IPS-20b (cell line): ENCODE results near the gene IQSEC1.
A peak's percentile ranks its signal among the peaks of the same experiment; 100 is the strongest.

Source experiments
- H3K27ac ChIP-seq: one replicate; pipeline ENCODE4 v1.5.1; 2013; ENCODE audit warnings: low read length
- H3K27me3 ChIP-seq: 2 replicates; pipeline ENCODE4 v1.6.1; 2013; ENCODE audit warnings: mild to moderate bottlenecking, low read length, inconsistent platforms; ENCODE audit not compliant: insufficient read depth
- H3K36me3 ChIP-seq: 2 replicates; pipeline ENCODE4 v1.6.1; 2013; ENCODE audit warnings: low read depth, mild to moderate bottlenecking, inconsistent platforms, low read length, moderate library complexity; ENCODE audit not compliant: insufficient read depth
- H3K4me1 ChIP-seq: 2 replicates; pipeline ENCODE4 v1.6.1; 2013; ENCODE audit warnings: mild to moderate bottlenecking, control low read depth, inconsistent platforms, low read length, moderate library complexity; ENCODE audit not compliant: insufficient read depth
- H3K4me3 ChIP-seq: 2 replicates; pipeline ENCODE4 v1.5.1; 2013; ENCODE audit warnings: mild to moderate bottlenecking, low read length, inconsistent platforms
- H3K9ac ChIP-seq: 2 replicates; pipeline ENCODE4 v1.6.1; 2013; ENCODE audit warnings: low read depth, mild to moderate bottlenecking, inconsistent platforms, low read length, moderate library complexity
- H3K9me3 ChIP-seq: 2 replicates; pipeline ENCODE4 v1.6.1; 2013; ENCODE audit warnings: mild to moderate bottlenecking, low read depth, low read length, inconsistent platforms; ENCODE audit not compliant: insufficient read depth

The IQSEC1 gene

GRCh38 chr3:12972043-12972442, 101.2 kb downstream of the IQSEC1 start:
- no peak overlapping the region for H3K9ac ChIP-seq
- H3K36me3 ChIP-seq: no peaks in the 10 kb centered on the region
- H3K27me3 ChIP-seq: peaks cover 23% of the 10 kb centered on the region
- no peak overlapping the region for H3K4me3 ChIP-seq
- no peaks in the 10 kb centered on the region for H3K9me3 ChIP-seq
- H3K4me1 ChIP-seq: peaks cover 5% of the 10 kb centered on the region; the same call in 1 of the 2 replicates
- no peak overlapping the region for H3K27ac ChIP-seq

- no peak overlapping the region for H3K9ac ChIP-seq
- peaks cover 5% of the 10 kb centered on the region; the same call in 1 of the 2 replicates for H3K4me1 ChIP-seq
- H3K27ac ChIP-seq: no peak overlapping the region
- no peaks in the 10 kb centered on the region for H3K36me3 ChIP-seq
- peaks cover 28% of the 10 kb centered on the region for H3K27me3 ChIP-seq
- H3K4me3 ChIP-seq: no peak overlapping the region
- no peaks in the 10 kb centered on the region for H3K9me3 ChIP-seq
Measured at GRCh38 chr3:12970684-12971083, 102.5 kb downstream of the IQSEC1 start.

GRCh38 chr3:12969486-12969885, 103.7 kb downstream of the IQSEC1 start:
- H3K36me3 ChIP-seq: no peaks in the 10 kb centered on the region
- H3K27me3 ChIP-seq: peaks cover 28% of the 10 kb centered on the region
- no peak overlapping the region for H3K27ac ChIP-seq
- H3K4me3 ChIP-seq: no peak overlapping the region
- H3K4me1 ChIP-seq: peaks cover 5% of the 10 kb centered on the region; the same call in 1 of the 2 replicates
- H3K9ac ChIP-seq: no peak overlapping the region
- no peaks in the 10 kb centered on the region for H3K9me3 ChIP-seq

- peaks cover 28% of the 10 kb centered on the region for H3K27me3 ChIP-seq
- H3K27ac ChIP-seq: no peak overlapping the region
- H3K36me3 ChIP-seq: no peaks in the 10 kb centered on the region
- H3K9me3 ChIP-seq: no peaks in the 10 kb centered on the region
- no peak overlapping the region for H3K9ac ChIP-seq
- H3K4me1 ChIP-seq: peaks cover 5% of the 10 kb centered on the region; the same call in 1 of the 2 replicates
- H3K4me3 ChIP-seq: peak overlapping the region; percentile 66; the same call in 1 of the 2 replicates
Measured at GRCh38 chr3:12968541-12968940, 104.7 kb downstream of the IQSEC1 start.

GRCh38 chr3:12967606-12968351, 105.5 kb downstream of the IQSEC1 start:
- no peak overlapping the region for H3K27ac ChIP-seq
- H3K36me3 ChIP-seq: no peaks in the 10 kb centered on the region
- peaks cover 28% of the 10 kb centered on the region for H3K27me3 ChIP-seq
- H3K4me3 ChIP-seq: peak overlapping the region; percentile 71
- peaks cover 5% of the 10 kb centered on the region; the same call in 1 of the 2 replicates for H3K4me1 ChIP-seq
- H3K9me3 ChIP-seq: no peaks in the 10 kb centered on the region
- H3K9ac ChIP-seq: peak overlapping the region; percentile 77; the same call in 1 of the 2 replicates

- Histone ChIP-seq H3K27ac (no peak overlapping the region), H3K9ac (peak overlapping the region; percentile 74; the same call in 1 of the 2 replicates), H3K9me3 (no peaks in the 10 kb centered on the region), H3K4me1 (peaks cover 5% of the 10 kb centered on the region; the same call in 1 of the 2 replicates), H3K4me3 (peak overlapping the region; percentile 71), H3K27me3 (peaks cover 28% of the 10 kb centered on the region), H3K36me3 (no peaks in the 10 kb centered on the region)
Measured at GRCh38 chr3:12966847-12967605, 106.2 kb downstream of the IQSEC1 start.

GRCh38 chr3:12965999-12966846, 107.0 kb downstream of the IQSEC1 start:
- peak overlapping the region; percentile 71 for H3K4me3 ChIP-seq
- H3K9ac ChIP-seq: peak overlapping the region; percentile 74; the same call in 1 of the 2 replicates
- H3K4me1 ChIP-seq: peaks cover 5% of the 10 kb centered on the region; the same call in 1 of the 2 replicates
- H3K27me3 ChIP-seq: peaks cover 28% of the 10 kb centered on the region
- H3K27ac ChIP-seq: no peak overlapping the region
- no peaks in the 10 kb centered on the region for H3K9me3 ChIP-seq
- H3K36me3 ChIP-seq: no peaks in the 10 kb centered on the region

- Histone ChIP-seq H3K9ac (no peak overlapping the region), H3K27ac (no peak overlapping the region), H3K9me3 (no peaks in the 10 kb centered on the region), H3K27me3 (peaks cover 28% of the 10 kb centered on the region), H3K4me1 (peaks cover 7% of the 10 kb centered on the region), H3K4me3 (no peak overlapping the region), H3K36me3 (no peaks in the 10 kb centered on the region)
Measured at GRCh38 chr3:12964711-12965612, 108.3 kb downstream of the IQSEC1 start.

- H3K4me3 ChIP-seq: no peak overlapping the region
- peaks cover 19% of the 10 kb centered on the region for H3K27me3 ChIP-seq
- H3K27ac ChIP-seq: no peak overlapping the region
- no peak overlapping the region for H3K9ac ChIP-seq
- H3K4me1 ChIP-seq: peaks cover 6% of the 10 kb centered on the region
- no peaks in the 10 kb centered on the region for H3K9me3 ChIP-seq
- no peaks in the 10 kb centered on the region for H3K36me3 ChIP-seq
Measured at GRCh38 chr3:12963922-12964701, 109.1 kb downstream of the IQSEC1 start.

GRCh38 chr3:12963231-12963896, 109.9 kb downstream of the IQSEC1 start:
- no peaks in the 10 kb centered on the region for H3K36me3 ChIP-seq
- H3K27me3 ChIP-seq: peaks cover 12% of the 10 kb centered on the region
- H3K4me3 ChIP-seq: no peak overlapping the region
- H3K4me1 ChIP-seq: peaks cover 6% of the 10 kb centered on the region
- no peak overlapping the region for H3K9ac ChIP-seq
- no peaks in the 10 kb centered on the region for H3K9me3 ChIP-seq
- no peak overlapping the region for H3K27ac ChIP-seq
